Thyroid gland (tissue), 4 donors: Measurements from ENCODE around the gene MTF1. TPM values are rescaled to one million over a fixed set of nuclear protein-coding genes. Genes with fewer than 3 reads are reported as not detected.
A peak's percentile ranks its signal among the peaks of the same experiment; 100 is the strongest.

Experiments used
- DNase-seq, 2 donors: peaks; one replicate each; pipeline ENCODE4 v3.0.0-alpha.2; 2019
- H3K27ac ChIP-seq, 3 donors: fragments of 200-600 bp; sonication (generic); 1 replicate in 2 of 3; 2 replicates in 1 of 3; pipeline ENCODE4 v1.5.1; 2016 to 2019; ENCODE audit warnings: mild to moderate bottlenecking in 1 of 3, moderate library complexity in 1 of 3
- H3K27me3 ChIP-seq: fragments of 200-600 bp; sonication (generic); one replicate; pipeline ENCODE4 v1.5.1; 2019
- H3K36me3 ChIP-seq, 2 donors: fragments of 200-600 bp; sonication (generic); one replicate each; pipeline ENCODE4 v1.5.1; 2016 to 2019
- H3K4me1 ChIP-seq, 2 donors: fragments of 200-600 bp; sonication (generic); one replicate each; pipeline ENCODE4 v1.5.1; 2017 to 2019
- H3K4me3 ChIP-seq, 3 donors: fragments of 200-600 bp; sonication (generic); replicated peaks in 1 of 3; 1 replicate in 2 of 3; 2 replicates in 1 of 3; pipeline ENCODE4 v1.5.1; 2016; ENCODE audit warnings: mild to moderate bottlenecking in 1 of 3
- H3K9me3 ChIP-seq: fragments of 200-600 bp; sonication (generic); one replicate; pipeline ENCODE4 v1.5.1; 2017
- CTCF ChIP-seq, 6 experiments: fragments of 200-600 bp in 3 of 6; fragments of 450-650 bp in 3 of 6; sonication (generic) in 3 of 6; IDR thresholded peaks; one replicate each; pipeline ENCODE4 v1.5.1; 2016 to 2019; ENCODE audit warnings: antibody characterized with exemption in 6 of 6, mild to moderate bottlenecking in 2 of 6, inconsistent platforms in 1 of 6, moderate library complexity in 1 of 6
- POLR2A ChIP-seq, 2 donors: fragments of 450-650 bp; IDR thresholded peaks; one replicate each; pipeline ENCODE4 v1.6.1; 2017; ENCODE audit warnings: antibody characterized with exemption in 2 of 2, mild to moderate bottlenecking in 2 of 2, moderate library complexity in 1 of 2
- WGBS, 2 donors: methylation state at CpG; one replicate each; pipeline ENCODE4 v1.1.5; 2017; 5-methylcytosine and 5-hydroxymethylcytosine counted together
- intact Hi-C: fragments of 100-400 bp; cut with DNase I; formaldehyde crosslinking; loops from one replicate; pipeline ENCODE4 v1.15.1; 2023
- total RNA-seq, 4 donors: library from RNA; depleted of rRNA; stranded (reverse); fragments of >200 nt; gene quantifications; one replicate each; pipeline ENCODE4 v1.2.3, GENCODE V29; 2016

Gene MTF1
- total RNA-seq, 4 donors from 2014 or later, result 4.0 to 6.9 (median 5.7) TPM

GRCh38 chr1:37822906-37823815 is 36.2 kb downstream of the MTF1 start:
- Histone ChIP-seq H3K27ac (no peak overlapping the region), H3K4me1 (no peaks in the 10 kb centered on the region), H3K9me3 (no peaks in the 10 kb centered on the region), H3K36me3 (peaks cover 12 to 31% of the 10 kb centered on the region in 2 donors), H3K27me3 (no peaks in the 10 kb centered on the region), H3K4me3 (no peak overlapping the region)
- no peak for DNase-seq
- intact Hi-C loops, result no loop called here
- TF ChIP-seq CTCF (IDR thresholded peaks at IDR 0.05) (no peak), POLR2A (IDR thresholded peaks at IDR 0.05) (no peak)
- 91 to 94% methylated on average over 9 of the region's 9 CpGs for WGBS, 2 donors

- 89 to 96% methylated on average over 2 of the region's 2 CpGs for WGBS, 2 donors
- Histone ChIP-seq H3K4me1 (peaks cover 0 to 4% of the 10 kb centered on the region in 2 donors), H3K9me3 (no peaks in the 10 kb centered on the region), H3K4me3 (no peak overlapping the region), H3K36me3 (peaks cover 12 to 38% of the 10 kb centered on the region in 2 donors), H3K27ac (no peak overlapping the region), H3K27me3 (no peaks in the 10 kb centered on the region)
- TF ChIP-seq POLR2A (IDR thresholded peaks at IDR 0.05), result no peak
- no peak for TF ChIP-seq CTCF (IDR thresholded peaks at IDR 0.05)
- intact Hi-C loops, result no loop called here
- no peak for DNase-seq
Observed at GRCh38 chr1:37821481-37821880, 37.9 kb downstream of the MTF1 start.

GRCh38 chr1:37817481-37817880 is 41.9 kb downstream of the MTF1 start:
- intact Hi-C loops, result no loop called here
- Histone ChIP-seq H3K9me3 (no peaks in the 10 kb centered on the region), H3K36me3 (peaks cover 8 to 27% of the 10 kb centered on the region in 2 donors), H3K4me1 (peaks cover 0 to 4% of the 10 kb centered on the region in 2 donors), H3K4me3 (no peak overlapping the region), H3K27ac (peak overlapping the region in 1 of 3 donors; percentile 5), H3K27me3 (no peaks in the 10 kb centered on the region)
- peak in 1 of 2 donors; percentile 36 for DNase-seq
- WGBS, 2 donors, result 42 to 43% methylated on average over 2 of the region's 2 CpGs
- TF ChIP-seq CTCF (IDR thresholded peaks at IDR 0.05), result no peak

GRCh38 chr1:37814252-37814651 is 45.1 kb downstream of the MTF1 start:
- Histone ChIP-seq H3K27ac (no peak overlapping the region), H3K4me3 (no peak overlapping the region), H3K4me1 (peaks cover 1 to 7% of the 10 kb centered on the region in 2 donors), H3K27me3 (no peaks in the 10 kb centered on the region), H3K9me3 (no peaks in the 10 kb centered on the region), H3K36me3 (peaks cover 0 to 7% of the 10 kb centered on the region in 2 donors)
- TF ChIP-seq POLR2A (IDR thresholded peaks at IDR 0.05) (no peak), CTCF (IDR thresholded peaks at IDR 0.05) (no peak)
- intact Hi-C loops, result no loop called here
- 80 to 82% methylated on average over 5 to 7 of the region's 7 CpGs for WGBS, 2 donors
- DNase-seq, result no peak

- no peak for TF ChIP-seq POLR2A (IDR thresholded peaks at IDR 0.05)
- no peak for TF ChIP-seq CTCF (IDR thresholded peaks at IDR 0.05)
- no peak overlapping the region for H3K4me3 ChIP-seq
- WGBS, 2 donors, result 72 to 86% methylated on average over 2 of the region's 2 CpGs
- no peak for DNase-seq
- no peaks in the 10 kb centered on the region for H3K27me3 ChIP-seq
- peaks cover 0 to 7% of the 10 kb centered on the region in 2 donors for H3K36me3 ChIP-seq
- no peak overlapping the region for H3K27ac ChIP-seq
- intact Hi-C loops, result no loop called here
- peaks cover 6 to 12% of the 10 kb centered on the region in 2 donors for H3K4me1 ChIP-seq
- H3K9me3 ChIP-seq, result no peaks in the 10 kb centered on the region
Observed at GRCh38 chr1:37813529-37814145, 45.8 kb downstream of the MTF1 start.
